Ishikawa (cell line): ENCODE measurements around the gene MIEN1.

ENCODE experiments used
- CEBPB ChIP-seq: IDR thresholded peaks from 2 replicates; pipeline ENCODE4 v1.6.1; 2012
- CREB1 ChIP-seq: IDR thresholded peaks from 2 replicates; pipeline ENCODE4 v1.6.1; 2012; ENCODE audit warnings: low read depth
- EGR1 ChIP-seq: IDR thresholded peaks from 2 replicates; pipeline ENCODE4 v1.6.1; 2012
- EP300 ChIP-seq: IDR thresholded peaks from 2 replicates; pipeline ENCODE4 v1.6.1; 2012; ENCODE audit warnings: borderline replicate concordance
- FOXM1 ChIP-seq: IDR thresholded peaks from 2 replicates; pipeline ENCODE4 v1.6.1; 2012; ENCODE audit warnings: low read depth, borderline replicate concordance
- NFIC ChIP-seq: IDR thresholded peaks from 2 replicates; pipeline ENCODE4 v1.6.1; 2012
- RAD21 ChIP-seq: IDR thresholded peaks from 2 replicates; pipeline ENCODE4 v1.6.1; 2012; ENCODE audit warnings: low read depth
- TAF1 ChIP-seq: IDR thresholded peaks from 2 replicates; pipeline ENCODE4 v1.6.1; 2012; ENCODE audit warnings: low read depth, mild to moderate bottlenecking
- TCF12 ChIP-seq: IDR thresholded peaks from 2 replicates; pipeline ENCODE4 v1.6.1; 2012; ENCODE audit warnings: low read depth
- TEAD4 ChIP-seq: IDR thresholded peaks from 2 replicates; pipeline ENCODE4 v1.6.1; 2012
- YY1 ChIP-seq: IDR thresholded peaks from 2 replicates; pipeline ENCODE4 v1.6.1; 2012; ENCODE audit warnings: low read depth
- ZBTB7A ChIP-seq: IDR thresholded peaks from 2 replicates; pipeline ENCODE4 v1.6.1; 2012; ENCODE audit warnings: low read depth
- TF ChIP-seq, protein P1 (sequence below): IDR thresholded peaks from 2 replicates; pipeline ENCODE4 v1.6.1; 2012; ENCODE audit warnings: low read depth, mild to moderate bottlenecking
- TF ChIP-seq, protein P2 (sequence below): IDR thresholded peaks from 2 replicates; pipeline ENCODE4 v1.6.1; 2012
- TF ChIP-seq, protein P3 (sequence below): IDR thresholded peaks from 2 replicates; pipeline ENCODE4 v1.6.1; 2012

Gene MIEN1

DNA sequence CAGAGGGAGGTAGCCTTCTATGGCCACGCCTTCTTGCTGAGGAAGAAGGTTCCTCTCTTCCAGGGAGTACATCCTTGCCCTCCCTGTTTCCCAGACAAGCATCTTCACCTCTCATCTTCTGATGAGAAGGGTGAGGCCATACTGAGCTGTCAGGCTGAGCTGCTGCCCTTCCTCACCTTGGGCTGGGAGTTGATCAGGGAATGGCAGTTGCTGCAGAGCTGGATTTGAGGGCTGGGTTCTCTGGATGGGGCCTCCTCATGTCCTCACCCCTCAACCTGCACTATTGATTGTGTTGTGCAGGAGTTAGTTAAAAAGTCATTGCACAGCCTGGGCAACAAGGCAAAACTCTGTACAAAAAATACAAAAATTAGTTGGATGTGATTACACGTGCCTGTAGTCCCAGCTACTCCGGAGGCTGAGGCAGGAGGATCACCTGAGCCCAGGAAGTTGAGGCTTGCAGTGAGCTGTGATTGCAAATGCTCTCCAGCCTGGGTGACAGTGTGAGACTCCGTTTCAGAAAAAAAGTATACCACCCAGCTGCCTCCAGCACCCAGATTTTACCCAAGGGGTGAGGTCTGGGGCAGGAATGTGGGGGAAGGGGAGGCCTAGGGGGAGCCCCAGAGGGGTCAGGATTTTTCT, 28.4 kb downstream of the MIEN1 start:
- TF ChIP-seq TAF1: no peak
- TF ChIP-seq, protein P1, sequence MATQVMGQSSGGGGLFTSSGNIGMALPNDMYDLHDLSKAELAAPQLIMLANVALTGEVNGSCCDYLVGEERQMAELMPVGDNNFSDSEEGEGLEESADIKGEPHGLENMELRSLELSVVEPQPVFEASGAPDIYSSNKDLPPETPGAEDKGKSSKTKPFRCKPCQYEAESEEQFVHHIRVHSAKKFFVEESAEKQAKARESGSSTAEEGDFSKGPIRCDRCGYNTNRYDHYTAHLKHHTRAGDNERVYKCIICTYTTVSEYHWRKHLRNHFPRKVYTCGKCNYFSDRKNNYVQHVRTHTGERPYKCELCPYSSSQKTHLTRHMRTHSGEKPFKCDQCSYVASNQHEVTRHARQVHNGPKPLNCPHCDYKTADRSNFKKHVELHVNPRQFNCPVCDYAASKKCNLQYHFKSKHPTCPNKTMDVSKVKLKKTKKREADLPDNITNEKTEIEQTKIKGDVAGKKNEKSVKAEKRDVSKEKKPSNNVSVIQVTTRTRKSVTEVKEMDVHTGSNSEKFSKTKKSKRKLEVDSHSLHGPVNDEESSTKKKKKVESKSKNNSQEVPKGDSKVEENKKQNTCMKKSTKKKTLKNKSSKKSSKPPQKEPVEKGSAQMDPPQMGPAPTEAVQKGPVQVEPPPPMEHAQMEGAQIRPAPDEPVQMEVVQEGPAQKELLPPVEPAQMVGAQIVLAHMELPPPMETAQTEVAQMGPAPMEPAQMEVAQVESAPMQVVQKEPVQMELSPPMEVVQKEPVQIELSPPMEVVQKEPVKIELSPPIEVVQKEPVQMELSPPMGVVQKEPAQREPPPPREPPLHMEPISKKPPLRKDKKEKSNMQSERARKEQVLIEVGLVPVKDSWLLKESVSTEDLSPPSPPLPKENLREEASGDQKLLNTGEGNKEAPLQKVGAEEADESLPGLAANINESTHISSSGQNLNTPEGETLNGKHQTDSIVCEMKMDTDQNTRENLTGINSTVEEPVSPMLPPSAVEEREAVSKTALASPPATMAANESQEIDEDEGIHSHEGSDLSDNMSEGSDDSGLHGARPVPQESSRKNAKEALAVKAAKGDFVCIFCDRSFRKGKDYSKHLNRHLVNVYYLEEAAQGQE: no peak
- TF ChIP-seq, protein P2, sequence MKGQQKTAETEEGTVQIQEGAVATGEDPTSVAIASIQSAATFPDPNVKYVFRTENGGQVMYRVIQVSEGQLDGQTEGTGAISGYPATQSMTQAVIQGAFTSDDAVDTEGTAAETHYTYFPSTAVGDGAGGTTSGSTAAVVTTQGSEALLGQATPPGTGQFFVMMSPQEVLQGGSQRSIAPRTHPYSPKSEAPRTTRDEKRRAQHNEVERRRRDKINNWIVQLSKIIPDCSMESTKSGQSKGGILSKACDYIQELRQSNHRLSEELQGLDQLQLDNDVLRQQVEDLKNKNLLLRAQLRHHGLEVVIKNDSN: no peak
- TF ChIP-seq CREB1: no peak
- no peak for TF ChIP-seq TEAD4
- TF ChIP-seq FOXM1: no peak
- TF ChIP-seq, protein P3, sequence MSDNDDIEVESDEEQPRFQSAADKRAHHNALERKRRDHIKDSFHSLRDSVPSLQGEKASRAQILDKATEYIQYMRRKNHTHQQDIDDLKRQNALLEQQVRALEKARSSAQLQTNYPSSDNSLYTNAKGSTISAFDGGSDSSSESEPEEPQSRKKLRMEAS: no peak
- no peak for TF ChIP-seq TCF12
- TF ChIP-seq EGR1: no peak
- TF ChIP-seq YY1: no peak

DNA sequence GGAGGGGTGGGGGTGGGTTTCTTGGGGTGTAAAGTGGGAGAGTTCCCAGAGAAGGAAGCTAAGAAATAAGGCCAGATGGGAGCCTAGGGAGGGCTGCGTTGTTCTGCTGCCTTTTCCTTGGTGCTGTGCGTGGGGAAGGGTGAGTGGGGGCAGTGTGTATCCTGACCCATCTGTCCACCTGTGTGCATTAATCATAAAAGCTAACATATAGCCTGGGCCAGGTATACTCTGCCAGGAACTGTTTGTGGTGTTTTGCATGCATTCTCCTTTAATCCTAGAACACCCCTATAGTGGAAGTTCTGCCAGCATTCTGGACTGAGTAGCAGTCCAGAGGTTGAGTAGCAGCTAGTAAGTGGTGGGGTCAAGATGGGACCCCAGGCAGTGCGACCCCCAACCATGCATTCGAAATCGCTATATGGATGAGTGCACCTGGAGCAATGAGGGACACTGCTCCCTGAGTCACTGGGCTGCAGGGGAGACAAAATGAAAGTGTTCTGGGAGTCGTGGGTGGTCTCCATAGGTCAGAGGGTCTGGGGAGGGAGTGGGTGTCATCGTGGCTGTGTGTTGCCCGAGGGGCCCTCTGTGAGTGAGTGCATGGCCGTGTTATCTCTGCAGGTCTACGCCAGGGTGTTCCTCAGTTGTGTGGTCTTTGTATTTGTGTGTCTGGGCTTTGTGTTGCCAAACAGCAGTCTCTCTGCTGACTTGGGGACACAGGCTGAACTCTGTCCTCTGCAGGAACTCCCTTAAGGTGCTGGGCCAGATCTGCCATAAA, 29.1 kb downstream of the MIEN1 start:
- TF ChIP-seq CEBPB (no peak), YY1 (no peak)

DNA sequence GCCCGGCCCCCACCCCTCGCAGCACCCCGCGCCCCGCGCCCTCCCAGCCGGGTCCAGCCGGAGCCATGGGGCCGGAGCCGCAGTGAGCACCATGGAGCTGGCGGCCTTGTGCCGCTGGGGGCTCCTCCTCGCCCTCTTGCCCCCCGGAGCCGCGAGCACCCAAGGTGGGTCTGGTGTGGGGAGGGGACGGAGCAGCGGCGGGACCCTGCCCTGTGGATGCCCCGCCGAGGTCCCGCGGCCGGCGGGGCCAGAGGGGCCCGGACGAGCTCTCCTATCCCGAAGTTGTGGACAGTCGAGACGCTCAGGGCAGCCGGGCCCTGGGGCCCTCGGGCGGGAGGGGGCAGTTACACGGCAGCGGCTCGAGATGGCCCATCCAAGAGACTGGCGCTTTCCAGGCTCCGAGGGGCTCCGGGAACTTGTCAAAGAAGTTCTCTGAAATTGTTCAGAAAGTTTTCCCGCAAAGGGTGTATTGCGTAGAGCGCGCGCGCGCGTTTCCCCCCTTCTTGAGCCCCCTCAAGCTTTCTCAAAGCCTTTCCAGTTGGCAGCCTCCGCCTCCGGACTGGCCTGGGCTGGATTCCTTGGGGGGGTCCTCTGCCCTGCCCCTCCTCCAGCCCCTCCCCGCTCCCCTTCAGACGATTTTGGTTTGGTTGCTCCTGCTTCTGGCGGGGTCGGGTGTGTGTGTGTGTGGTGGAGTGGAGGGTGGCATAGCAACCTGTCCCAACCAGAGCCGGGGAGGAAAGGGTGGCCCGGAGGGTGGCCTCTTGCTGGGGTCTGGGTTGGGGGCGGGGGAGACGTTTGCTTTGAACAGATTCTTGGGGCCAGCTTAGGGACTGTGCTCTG, 30.0 kb downstream of the MIEN1 start:
- TF ChIP-seq ZBTB7A: peak; percentile 85
- TF ChIP-seq, protein P3: peak; percentile 32; the same call in 1 of the 2 replicates
- TF ChIP-seq, protein P2: no peak

DNA sequence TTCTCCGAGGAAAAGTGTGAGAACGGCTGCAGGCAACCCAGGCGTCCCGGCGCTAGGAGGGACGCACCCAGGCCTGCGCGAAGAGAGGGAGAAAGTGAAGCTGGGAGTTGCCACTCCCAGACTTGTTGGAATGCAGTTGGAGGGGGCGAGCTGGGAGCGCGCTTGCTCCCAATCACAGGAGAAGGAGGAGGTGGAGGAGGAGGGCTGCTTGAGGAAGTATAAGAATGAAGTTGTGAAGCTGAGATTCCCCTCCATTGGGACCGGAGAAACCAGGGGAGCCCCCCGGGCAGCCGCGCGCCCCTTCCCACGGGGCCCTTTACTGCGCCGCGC, 30.5 kb downstream of the MIEN1 start, which contains the start of gene ERBB2:
TSS of gene ERBB2 (plus strand) at position 247 of the 330 bp plus-strand sequence. CDS start 175 bp downstream, outside the sequence.
- TF ChIP-seq EGR1 (peak; percentile 53), EP300 (peak; percentile 35; the same call in 1 of the 2 replicates), TCF12 (peak; percentile 41; the same call in 1 of the 2 replicates), NFIC (no peak), RAD21 (no peak), TAF1 (peak; percentile 62), TEAD4 (peak; percentile 95), ZBTB7A (no peak), CREB1 (no peak; the same call in 1 of the 2 replicates), FOXM1 (no peak), CEBPB (no peak), YY1 (no peak)
- TF ChIP-seq, protein P1: no peak
- TF ChIP-seq, protein P2: no peak
- TF ChIP-seq, protein P3: peak; percentile 51

DNA sequence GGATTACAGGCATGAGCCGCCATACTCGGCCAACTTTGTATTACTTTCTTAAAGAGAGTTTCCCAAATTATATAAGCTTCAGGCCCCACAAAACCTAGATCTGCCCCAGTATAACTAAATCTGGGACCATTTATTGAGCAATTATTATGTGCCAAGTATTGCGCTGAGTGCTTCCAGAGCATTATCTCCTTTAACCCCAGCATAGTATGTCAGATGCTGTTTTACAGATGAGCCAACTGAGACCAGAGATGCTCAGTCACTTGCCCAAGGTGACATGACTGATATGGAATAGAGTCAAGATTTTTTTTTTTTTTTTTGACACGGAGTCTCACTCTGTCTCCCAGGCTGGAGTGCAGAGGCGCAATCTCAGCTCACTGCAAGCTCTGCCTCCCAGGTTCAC, 32.4 kb downstream of the MIEN1 start:
- TF ChIP-seq EGR1: no peak
